GM21447 (cell line): Measurements from ENCODE around the gene SLC13A3.

Experiments used
- ATAC-seq: cut with Tn5 transposase; IDR thresholded peaks from one replicate; pipeline ENCODE4 v1.9.1; 2021; ENCODE audit not compliant: unreplicated experiment

The SLC13A3 gene

DNA sequence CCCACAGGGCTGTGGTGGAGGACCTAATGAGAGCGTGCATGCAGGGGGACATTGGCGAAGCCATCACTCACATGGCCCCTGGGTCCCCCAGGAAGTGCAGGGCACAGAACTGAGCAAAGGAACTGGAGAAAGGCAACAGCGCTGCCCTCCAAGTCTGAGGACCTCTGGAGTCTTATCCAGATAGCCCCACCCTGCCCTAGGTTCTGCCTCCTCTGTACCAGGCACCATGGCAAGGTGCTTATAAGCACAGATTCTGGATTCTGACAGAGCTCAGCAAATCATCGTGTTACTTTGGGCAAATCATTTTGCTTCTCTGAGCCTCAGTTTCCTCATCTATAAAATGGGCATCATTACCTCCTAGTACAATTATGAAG, 44.5 kb downstream of the SLC13A3 start:
- ATAC-seq, result no peak

DNA sequence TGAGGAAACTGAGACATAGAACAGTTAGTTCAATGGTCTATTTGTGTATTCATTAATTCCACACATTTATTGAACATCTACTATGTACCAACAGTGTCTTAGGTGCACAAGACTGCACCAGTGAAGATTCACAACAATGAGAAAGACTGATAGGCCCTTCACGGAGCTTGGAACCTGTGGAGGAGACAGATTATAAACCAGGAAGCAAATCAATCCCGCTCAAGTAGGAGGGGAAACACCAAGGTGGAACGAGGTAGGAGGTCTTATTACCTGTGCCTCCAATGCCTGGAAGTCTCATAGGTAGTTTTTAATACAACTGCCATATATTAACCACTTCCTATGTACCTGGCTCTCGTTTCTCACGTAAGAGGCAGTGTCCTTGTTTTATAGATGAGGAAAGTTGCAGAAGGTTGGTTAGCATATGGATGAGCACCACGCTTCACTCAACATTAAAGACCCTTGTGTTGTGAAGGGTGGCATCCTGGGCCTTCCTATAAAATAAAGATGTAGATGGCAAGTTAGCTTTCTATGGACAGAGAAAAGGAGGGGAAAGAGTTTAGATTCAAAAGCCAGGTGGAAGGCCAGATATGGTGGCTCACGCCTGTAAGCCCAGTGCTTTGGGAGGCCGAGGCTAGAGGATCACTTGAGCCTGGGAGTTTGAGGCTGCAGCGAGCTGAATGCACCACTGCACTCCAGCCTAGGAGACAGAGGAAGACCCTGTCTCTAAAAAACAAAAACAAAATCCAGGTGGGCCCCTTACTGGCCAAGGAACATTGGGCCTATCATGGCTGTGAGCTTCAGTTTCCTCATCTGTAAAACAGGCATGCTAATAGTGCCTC, 45.1 kb downstream of the SLC13A3 start:
- no peak for ATAC-seq

- ATAC-seq, result no peak
These were observed 46.1 kb downstream of the SLC13A3 start for GRCh38 chr20:46605181-46605580.

- no peak for ATAC-seq
These were observed 46.6 kb downstream of the SLC13A3 start for GRCh38 chr20:46604551-46605133.

DNA sequence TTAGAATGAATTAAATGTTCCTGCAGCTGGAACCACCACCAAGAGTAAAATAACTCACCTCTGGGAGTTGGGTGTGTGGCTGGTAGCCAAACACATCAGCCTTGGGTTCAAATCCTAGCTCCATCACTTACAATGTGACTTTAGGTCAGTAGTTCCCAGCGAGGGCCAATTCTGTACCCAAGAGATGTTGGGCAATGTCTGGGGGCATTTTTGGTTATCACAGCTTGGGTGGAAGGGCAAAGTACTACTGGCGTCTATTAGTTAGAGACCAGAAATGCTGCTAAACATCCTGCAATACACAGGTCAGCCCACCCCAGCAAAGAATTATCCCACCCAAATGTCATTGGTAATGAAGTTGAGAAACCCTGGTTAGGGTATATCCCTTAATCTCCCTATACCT, 48.8 kb downstream of the SLC13A3 start:
- ATAC-seq, result no peak

DNA sequence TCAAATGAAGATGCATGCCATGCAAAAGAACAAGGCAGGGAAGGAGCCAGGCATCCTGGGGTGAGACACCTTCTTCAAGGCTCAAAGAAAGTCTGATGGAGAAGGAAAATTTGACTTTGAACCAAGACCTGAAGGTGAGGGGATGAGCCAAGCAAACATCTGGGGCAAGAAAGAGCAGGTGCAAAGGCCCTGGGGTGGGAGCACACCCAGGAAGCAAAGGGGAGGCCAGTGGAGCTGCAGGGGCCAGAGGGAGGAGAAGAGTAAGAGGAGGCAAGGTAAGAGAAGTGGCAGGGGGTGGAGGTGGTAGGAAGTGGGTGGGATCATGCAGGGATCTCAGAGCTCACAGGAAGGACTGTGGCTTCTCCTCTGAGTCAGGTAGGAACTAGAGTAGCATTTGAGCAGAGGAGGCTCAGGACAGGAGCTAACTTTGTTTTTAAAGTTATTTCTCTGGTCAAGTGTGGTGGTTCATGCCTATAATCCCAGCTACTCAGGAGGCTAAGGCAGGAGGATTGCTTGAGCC, 49.6 kb downstream of the SLC13A3 start:
- no peak for ATAC-seq

- ATAC-seq, result no peak
These were observed 50.9 kb downstream of the SLC13A3 start for GRCh38 chr20:46600286-46600752.

DNA sequence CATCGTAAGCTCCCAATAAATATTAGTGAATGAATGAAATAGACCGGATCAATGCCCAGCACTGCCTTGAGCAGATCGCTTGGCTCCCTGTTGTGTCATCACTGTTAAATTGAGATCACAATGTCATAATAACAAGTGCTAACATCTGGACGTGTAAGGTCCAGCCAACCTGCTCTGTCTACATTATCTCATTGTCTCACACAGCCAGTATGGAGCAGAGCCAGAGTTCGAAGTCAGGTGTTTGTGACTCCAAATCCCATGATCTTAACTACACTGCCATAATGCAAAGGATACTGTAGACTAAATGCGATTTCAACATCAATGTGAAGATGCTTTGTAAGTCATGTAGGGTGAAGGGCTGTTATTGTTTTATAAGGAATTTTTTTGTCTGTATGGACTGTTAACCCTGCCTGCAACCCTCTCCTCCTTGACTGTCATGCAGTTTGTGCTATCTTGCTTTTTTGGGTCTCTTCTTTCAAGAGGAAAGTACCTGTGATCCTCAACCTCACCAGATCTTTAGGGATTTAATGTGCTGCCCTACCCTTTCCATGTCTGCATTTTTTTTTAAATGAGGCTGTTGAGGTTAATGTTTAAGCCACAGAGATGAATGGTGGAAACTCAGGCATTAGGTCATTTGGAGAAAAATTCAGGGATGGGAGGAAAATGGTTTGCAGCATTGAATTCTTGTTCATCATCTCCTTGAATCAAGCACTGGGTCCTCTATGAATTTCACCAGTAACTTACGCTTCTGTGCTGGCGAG, 51.9 kb downstream of the SLC13A3 start:
- no peak for ATAC-seq

GRCh38 chr20:46595933-46596332, 55.3 kb downstream of the SLC13A3 start:
- no peak for ATAC-seq

- ATAC-seq, result no peak
These were observed 56.5 kb downstream of the SLC13A3 start for GRCh38 chr20:46594725-46595124.

DNA sequence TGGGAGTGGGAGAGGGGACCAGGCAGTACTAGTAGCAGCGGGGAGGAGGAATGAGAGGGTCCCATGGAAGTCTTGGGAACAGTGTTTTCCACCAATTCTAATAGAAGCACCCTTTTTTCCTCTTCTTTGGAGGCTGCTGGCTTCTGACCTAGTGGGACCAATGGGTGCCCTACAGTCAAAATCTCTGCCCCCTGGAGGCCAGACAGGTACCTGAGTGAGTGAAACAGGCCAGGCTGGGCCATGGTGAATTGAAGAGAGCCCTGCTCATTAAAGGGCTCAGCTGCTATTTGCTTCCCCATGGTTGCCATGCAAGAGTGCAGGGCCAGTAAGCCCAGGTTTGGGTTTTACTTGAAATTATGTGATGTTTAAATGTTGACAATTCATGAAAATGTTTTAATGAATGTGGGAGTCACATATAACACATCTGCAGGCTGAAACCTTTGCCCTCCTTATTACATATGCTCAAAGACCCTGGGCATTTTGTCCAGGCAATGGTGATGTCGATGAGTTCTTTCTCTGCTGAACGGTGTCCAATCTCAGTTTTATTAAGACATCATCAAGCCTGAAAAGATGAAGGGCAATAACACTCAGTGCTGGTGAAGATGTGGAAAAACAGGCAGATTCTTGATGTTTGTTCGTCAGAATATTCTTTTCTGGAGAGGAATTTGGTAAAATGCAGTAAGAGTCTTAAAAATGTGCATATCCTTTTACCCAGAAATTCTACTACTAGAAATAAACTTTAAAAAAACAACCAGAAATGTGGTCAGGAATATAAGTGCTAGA, 58.5 kb downstream of the SLC13A3 start:
- no peak for ATAC-seq

GRCh38 chr20:46590443-46590842, 60.8 kb downstream of the SLC13A3 start:
- ATAC-seq, result no peak

DNA sequence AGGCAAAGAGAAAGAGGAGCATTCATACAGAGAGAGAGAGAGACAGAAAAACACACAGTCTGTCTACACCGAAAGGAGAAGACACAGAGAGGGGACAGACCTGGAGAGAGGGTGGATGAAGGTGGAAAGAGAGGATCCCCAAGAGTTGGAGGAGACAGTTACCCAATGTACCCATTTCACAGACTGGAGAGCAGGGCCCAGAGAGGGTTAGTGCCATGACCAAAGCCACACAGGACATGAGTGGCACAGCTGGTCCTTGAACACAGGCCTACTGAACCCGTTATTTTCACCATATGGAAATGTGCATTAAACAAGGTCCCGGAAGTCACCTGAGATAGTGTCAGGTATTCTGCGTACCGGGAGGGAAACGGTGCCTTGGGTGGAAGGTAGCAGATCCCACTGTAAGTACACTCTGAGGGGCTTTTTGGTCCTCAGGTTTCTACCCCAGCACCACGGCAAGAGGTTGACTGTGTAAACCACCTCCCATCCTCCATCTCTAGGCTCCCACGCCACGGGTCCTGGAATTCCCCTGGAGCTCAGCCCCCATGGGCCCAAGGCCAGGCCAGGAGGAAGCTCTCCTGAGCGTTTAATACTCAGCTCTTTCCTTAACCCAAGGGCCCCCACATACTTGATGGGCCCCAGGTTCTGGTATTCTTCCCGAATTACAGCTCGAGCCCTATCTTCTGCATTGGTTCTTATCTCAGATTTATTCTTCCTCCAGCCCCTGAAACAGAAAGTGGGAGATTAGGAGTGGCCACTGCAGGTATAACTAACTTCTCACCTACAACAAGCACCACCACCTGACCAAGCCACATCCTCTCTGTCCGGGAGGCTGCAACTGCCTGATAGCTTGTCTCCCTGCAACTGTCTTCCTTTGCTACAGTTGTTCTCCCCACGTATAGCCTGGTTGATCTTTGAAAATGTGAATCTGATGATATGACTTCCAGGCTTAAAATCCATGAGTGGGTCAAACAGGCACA, 62.4 kb downstream of the SLC13A3 start:
- ATAC-seq, result no peak

DNA sequence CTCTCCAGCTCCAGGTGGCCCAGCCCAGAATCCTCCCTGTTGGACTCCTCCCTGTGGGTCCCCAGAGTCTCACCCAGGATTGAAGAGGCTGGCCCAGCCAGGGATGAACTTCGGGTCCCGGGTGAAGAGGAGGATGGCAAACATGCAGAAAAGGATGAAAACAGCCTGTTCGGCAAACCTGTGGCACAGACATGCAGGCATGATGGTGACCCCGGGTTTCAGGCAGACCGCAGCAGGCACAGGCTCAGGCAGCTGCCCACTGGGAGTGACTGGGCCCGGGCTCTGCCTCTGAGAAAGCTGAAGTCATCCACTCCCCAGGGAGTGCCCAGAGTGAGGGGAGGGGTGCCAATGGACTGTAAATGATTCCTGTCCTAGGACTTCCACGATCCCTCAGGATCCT, 63.3 kb downstream of the SLC13A3 start:
- no peak for ATAC-seq

GRCh38 chr20:46586724-46587123, 64.5 kb downstream of the SLC13A3 start:
- ATAC-seq, result no peak

GRCh38 chr20:46584508-46584907, 66.8 kb downstream of the SLC13A3 start:
- no peak for ATAC-seq

- no peak for ATAC-seq
These were observed 67.6 kb downstream of the SLC13A3 start for GRCh38 chr20:46583411-46584214.

GRCh38 chr20:46582648-46583047, 68.6 kb downstream of the SLC13A3 start:
- ATAC-seq, result no peak

- no peak for ATAC-seq
These were observed 69.9 kb downstream of the SLC13A3 start for GRCh38 chr20:46581391-46581790.
